HG03039 (cell line): ENCODE measurements around the gene TAS2R10.

Source experiments
- ATAC-seq: cut with Tn5 transposase; IDR thresholded peaks from one replicate; pipeline ENCODE4 v1.9.1; 2021; ENCODE audit warnings: mild to moderate bottlenecking, moderate library complexity; ENCODE audit not compliant: unreplicated experiment

Gene TAS2R10

DNA sequence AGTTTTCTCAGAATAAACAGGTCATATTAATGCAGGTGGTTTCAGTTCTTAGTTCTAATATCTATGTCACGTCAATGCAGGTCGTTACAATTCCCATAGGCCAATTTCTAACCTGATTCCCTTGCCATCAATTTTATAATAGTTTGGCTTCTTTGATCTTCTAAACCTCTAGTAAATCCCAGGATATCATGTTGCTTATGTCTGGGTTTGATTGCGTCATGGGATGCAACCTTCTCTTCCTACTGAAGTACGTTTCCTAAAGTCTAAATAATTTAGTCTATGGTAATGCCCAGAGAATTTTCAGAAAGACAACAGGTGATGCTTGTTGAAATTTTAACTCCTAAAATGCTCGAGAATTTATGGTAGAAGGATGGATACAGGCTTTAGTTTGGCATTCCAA, 42.9 kb downstream of the TAS2R10 start:
- no peak for ATAC-seq

DNA sequence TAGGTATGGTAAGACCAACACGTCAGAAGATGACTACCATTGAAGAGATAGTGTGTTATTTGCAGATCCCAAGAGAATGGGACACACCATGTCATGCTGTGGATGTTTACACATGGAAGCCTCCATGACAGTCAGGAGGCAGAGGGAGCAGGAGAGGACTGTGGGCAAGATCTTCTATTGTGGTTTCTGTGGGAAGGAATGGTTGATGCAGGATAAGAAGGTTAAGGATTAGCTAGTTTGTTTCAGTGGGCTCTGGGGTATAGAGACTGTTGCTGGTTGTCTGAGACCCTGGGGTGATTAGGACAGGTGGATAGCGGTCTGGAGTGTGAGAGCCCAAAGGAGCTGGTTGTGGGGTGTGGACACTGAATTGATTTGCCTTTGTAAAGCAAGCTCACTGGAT, 47.1 kb downstream of the TAS2R10 start:
- ATAC-seq = no peak
